Breast epithelium (tissue), 4 donors: ENCODE measurements around the gene FLNC. TPM values are rescaled to one million over a fixed set of nuclear protein-coding genes. Genes with fewer than 3 reads are reported as not detected.

Experiments
- DNase-seq, 2 donors: peaks; one replicate each; pipeline ENCODE4 v3.0.0-alpha.2; 2019; ENCODE audit warnings: low spot score in 2 of 2
- H3K27ac ChIP-seq, 2 donors: fragments of 200-600 bp; sonication (generic) in 1 of 2; one replicate each; pipeline ENCODE4 v1.5.1; 2016 to 2019; ENCODE audit warnings: mild to moderate bottlenecking in 1 of 2
- H3K27me3 ChIP-seq, 2 donors: fragments of 200-600 bp; sonication (generic) in 1 of 2; one replicate each; pipeline versions ENCODE4 v1.5.1 to v1.6.0; 2017 to 2019; ENCODE audit warnings: control low read depth in 1 of 2, mild to moderate bottlenecking in 1 of 2
- H3K36me3 ChIP-seq: fragments of 200-600 bp; one replicate; pipeline ENCODE4 v1.5.1; 2019
- H3K4me1 ChIP-seq, 2 donors: fragments of 200-600 bp; sonication (generic); one replicate each; pipeline ENCODE4 v1.5.1; 2016 to 2019; ENCODE audit warnings: control low read depth in 1 of 2
- H3K4me3 ChIP-seq, 3 donors: fragments of 200-600 bp; sonication (generic); 1 replicate in 2 of 3; 2 replicates in 1 of 3; pipeline ENCODE4 v1.5.1; 2016 to 2019; ENCODE audit warnings: mild to moderate bottlenecking in 3 of 3, moderate library complexity in 2 of 3
- H3K9me3 ChIP-seq, 2 donors: fragments of 200-600 bp; sonication (generic) in 1 of 2; one replicate each; pipeline ENCODE4 v1.5.1; 2016 to 2019; ENCODE audit warnings: control low read depth in 1 of 2
- POLR2A ChIP-seq: fragments of 450-650 bp; IDR thresholded peaks from one replicate; pipeline ENCODE4 v1.6.1; 2016; ENCODE audit warnings: antibody characterized with exemption, mild to moderate bottlenecking, moderate library complexity
- POLR2AphosphoS5 ChIP-seq, 3 donors: sonication (generic); formaldehyde crosslinking; IDR thresholded peaks; one replicate each; pipeline ENCODE4 v1.6.1; 2017; ENCODE audit warnings: antibody characterized with exemption in 3 of 3
- intact Hi-C: fragments of 100-400 bp; cut with DNase I; formaldehyde crosslinking; loops from one replicate; pipeline ENCODE4 v1.15.1; 2023; ENCODE audit warnings: low total_unique reads
- total RNA-seq, 3 donors: library from RNA; depleted of rRNA; stranded (reverse); fragments of >200 nt; gene quantifications; one replicate each; pipeline ENCODE4 v1.1.0, GENCODE V29; 2016
- TF ChIP-seq, protein P1 (sequence below), 3 donors: fragments of 450-650 bp; IDR thresholded peaks; one replicate each; pipeline ENCODE4 v1.5.1; 2016 to 2017; ENCODE audit warnings: antibody characterized with exemption in 3 of 3, mild to moderate bottlenecking in 3 of 3, moderate library complexity in 3 of 3

The FLNC gene
- total RNA-seq, 3 donors from 2014 or later: 5.1 to 7.5 (median 6.0) TPM

DNA sequence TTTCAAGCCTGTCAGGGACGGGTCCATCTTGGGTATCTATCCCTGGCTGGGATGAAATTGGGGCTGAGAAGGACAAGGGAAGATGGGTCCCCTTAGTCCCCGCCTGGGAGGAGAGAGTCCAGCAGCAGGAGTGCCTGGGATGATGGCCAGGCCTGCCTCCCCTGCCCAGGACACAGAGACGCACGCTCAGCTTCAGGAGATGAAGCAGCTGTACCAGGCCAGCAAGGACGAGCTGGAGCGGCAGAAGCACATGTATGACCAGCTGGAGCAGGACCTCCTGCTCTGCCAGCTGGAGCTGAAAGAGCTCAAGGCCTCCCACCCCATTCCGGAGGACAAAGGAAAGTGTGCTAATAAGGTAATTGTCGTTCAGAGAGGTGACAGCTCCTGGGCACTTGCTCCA is 23.0 kb upstream of the FLNC start:
- intact Hi-C loops: no loop called here

DNA sequence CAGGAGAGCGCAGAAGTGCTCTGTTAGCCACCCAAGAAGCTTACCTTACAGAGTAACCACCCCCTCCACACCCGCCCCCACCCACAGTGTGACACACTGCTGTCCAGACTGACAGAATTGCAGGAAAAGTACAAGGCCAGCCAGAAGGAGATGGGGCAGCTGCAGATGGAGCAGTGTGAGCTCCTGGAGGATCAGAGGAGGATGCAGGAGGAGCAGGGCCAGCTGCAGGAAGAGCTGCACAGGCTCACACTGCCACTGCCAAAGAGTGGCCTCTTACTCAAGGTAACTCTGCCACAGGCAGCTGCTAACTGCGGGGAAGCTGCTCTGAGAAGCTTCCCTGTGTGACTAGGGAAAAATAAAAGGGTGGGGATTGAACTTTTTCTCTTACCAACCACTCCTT is 20.8 kb upstream of the FLNC start:
- no peaks in the 10 kb centered on the region for H3K36me3 ChIP-seq
- TF ChIP-seq POLR2AphosphoS5 (IDR thresholded peaks at IDR 0.05) (no peak), POLR2A (no peak)
- TF ChIP-seq, protein P1, sequence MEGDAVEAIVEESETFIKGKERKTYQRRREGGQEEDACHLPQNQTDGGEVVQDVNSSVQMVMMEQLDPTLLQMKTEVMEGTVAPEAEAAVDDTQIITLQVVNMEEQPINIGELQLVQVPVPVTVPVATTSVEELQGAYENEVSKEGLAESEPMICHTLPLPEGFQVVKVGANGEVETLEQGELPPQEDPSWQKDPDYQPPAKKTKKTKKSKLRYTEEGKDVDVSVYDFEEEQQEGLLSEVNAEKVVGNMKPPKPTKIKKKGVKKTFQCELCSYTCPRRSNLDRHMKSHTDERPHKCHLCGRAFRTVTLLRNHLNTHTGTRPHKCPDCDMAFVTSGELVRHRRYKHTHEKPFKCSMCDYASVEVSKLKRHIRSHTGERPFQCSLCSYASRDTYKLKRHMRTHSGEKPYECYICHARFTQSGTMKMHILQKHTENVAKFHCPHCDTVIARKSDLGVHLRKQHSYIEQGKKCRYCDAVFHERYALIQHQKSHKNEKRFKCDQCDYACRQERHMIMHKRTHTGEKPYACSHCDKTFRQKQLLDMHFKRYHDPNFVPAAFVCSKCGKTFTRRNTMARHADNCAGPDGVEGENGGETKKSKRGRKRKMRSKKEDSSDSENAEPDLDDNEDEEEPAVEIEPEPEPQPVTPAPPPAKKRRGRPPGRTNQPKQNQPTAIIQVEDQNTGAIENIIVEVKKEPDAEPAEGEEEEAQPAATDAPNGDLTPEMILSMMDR (IDR thresholded peaks at IDR 0.05): no peak
- no peaks in the 10 kb centered on the region for H3K9me3 ChIP-seq
- H3K27me3 ChIP-seq: no peaks in the 10 kb centered on the region
- H3K27ac ChIP-seq: no peak overlapping the region
- H3K4me3 ChIP-seq: no peak overlapping the region
- intact Hi-C loops: no loop called here
- H3K4me1 ChIP-seq: no peaks in the 10 kb centered on the region
- no peak for DNase-seq

More for the DNA sequence above, 23.0 kb upstream of the FLNC start:
- Histone ChIP-seq H3K36me3 (no peaks in the 10 kb centered on the region), H3K9me3 (no peaks in the 10 kb centered on the region), H3K4me1 (no peaks in the 10 kb centered on the region), H3K4me3 (no peak overlapping the region), H3K27me3 (no peaks in the 10 kb centered on the region), H3K27ac (no peak overlapping the region)
- DNase-seq: no peak
- TF ChIP-seq POLR2AphosphoS5 (IDR thresholded peaks at IDR 0.05) (no peak), POLR2A (no peak)
- TF ChIP-seq, protein P1 (IDR thresholded peaks at IDR 0.05): no peak

DNA sequence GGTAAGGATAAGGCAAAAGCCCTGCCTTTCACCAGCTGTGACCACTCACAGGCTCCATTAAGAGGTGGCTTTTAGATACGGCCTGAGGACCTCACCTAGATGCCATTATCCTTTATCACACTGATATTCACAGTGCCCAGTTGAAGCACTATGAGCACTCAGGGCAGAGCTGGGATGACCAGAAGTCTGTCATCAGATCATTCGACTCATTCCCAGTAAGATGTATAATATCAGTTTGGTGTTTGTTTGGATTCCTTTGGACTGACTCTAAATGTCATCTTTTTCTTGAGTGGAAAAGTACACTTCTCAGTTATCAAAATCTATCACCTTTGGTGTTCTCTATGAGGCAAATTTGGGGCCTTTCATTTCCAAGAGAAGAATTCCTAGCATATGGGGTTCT is 19.7 kb upstream of the FLNC start:
- no peaks in the 10 kb centered on the region for H3K36me3 ChIP-seq
- no peak for TF ChIP-seq POLR2A
- no peak for TF ChIP-seq POLR2AphosphoS5 (IDR thresholded peaks at IDR 0.05)
- TF ChIP-seq, protein P1 (IDR thresholded peaks at IDR 0.05): no peak
- no peak overlapping the region for H3K4me3 ChIP-seq
- intact Hi-C loops: no loop called here
- DNase-seq: no peak
- no peak overlapping the region for H3K27ac ChIP-seq
- H3K9me3 ChIP-seq: no peaks in the 10 kb centered on the region
- no peaks in the 10 kb centered on the region for H3K4me1 ChIP-seq
- H3K27me3 ChIP-seq: no peaks in the 10 kb centered on the region

DNA sequence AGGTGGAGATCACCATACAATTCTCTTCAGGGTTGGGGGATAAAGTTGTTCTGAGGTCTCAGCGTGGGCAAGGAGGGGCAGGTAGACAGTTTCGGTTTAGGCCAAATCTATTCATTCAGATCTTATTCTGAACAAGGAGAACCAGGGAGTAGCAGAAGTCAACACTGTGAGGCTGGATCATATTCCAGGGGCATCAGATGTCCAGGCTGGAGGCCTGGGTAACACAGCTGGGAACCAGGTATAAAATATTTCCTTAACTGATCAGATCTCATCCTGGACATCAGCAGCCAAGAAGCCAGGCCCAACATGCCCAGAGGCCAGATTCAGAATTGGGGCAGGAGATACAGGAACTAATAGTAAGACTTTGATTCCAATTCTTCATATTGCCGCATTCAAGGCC is 19.2 kb upstream of the FLNC start:
- no peaks in the 10 kb centered on the region for H3K9me3 ChIP-seq
- H3K36me3 ChIP-seq: no peaks in the 10 kb centered on the region
- no peaks in the 10 kb centered on the region for H3K4me1 ChIP-seq
- no peak overlapping the region for H3K27ac ChIP-seq
- TF ChIP-seq, protein P1 (IDR thresholded peaks at IDR 0.05): no peak
- H3K4me3 ChIP-seq: no peak overlapping the region
- intact Hi-C loops: no loop called here
- no peak for DNase-seq
- H3K27me3 ChIP-seq: no peaks in the 10 kb centered on the region

DNA sequence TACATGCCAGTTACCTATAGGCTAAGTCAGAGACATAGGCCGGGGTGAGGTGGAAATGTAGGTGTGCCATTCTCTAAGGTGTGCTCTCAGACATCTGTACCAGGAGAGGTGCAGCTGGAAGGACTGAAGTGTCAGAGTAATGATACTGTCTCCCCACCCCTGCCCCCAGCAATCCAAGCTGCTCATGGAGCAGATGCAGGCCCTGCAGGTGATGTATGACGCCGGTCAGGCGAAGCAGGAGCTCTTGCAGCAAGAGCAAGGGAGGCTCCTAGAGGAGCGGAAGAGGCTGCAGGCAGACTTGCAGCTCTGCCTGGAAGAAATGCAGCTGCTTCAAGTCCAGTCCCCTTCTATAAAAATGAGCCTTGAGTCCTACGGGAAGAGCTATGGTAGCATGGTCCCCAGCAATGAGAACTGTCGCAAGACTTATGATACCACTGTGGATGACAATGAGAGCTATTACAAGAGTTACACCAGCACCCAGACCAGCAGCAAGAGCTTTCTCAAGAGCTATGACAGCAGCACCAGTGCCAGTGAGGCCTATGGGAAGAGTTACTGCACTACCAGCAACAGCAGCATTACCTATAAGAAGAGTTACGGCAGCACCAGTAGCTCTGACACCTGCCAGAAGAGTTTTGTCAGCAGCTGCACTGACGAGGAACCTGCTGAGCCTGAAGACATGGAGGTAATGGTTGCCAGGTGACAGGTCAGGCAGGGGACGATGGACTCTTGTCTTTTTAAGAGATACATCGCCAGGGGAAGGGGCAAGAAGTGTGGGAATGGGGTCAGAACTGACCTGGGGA is 18.4 kb upstream of the FLNC start:
- Histone ChIP-seq H3K36me3 (no peaks in the 10 kb centered on the region), H3K27me3 (no peaks in the 10 kb centered on the region), H3K27ac (no peak overlapping the region), H3K4me1 (no peaks in the 10 kb centered on the region), H3K9me3 (no peaks in the 10 kb centered on the region), H3K4me3 (no peak overlapping the region)
- DNase-seq: no peak
- intact Hi-C loops: no loop called here
- TF ChIP-seq POLR2AphosphoS5 (IDR thresholded peaks at IDR 0.05) (no peak), POLR2A (no peak)
- TF ChIP-seq, protein P1 (IDR thresholded peaks at IDR 0.05): no peak
